ENCODE data around the gene CAPN9.

The CAPN9 gene

DNA sequence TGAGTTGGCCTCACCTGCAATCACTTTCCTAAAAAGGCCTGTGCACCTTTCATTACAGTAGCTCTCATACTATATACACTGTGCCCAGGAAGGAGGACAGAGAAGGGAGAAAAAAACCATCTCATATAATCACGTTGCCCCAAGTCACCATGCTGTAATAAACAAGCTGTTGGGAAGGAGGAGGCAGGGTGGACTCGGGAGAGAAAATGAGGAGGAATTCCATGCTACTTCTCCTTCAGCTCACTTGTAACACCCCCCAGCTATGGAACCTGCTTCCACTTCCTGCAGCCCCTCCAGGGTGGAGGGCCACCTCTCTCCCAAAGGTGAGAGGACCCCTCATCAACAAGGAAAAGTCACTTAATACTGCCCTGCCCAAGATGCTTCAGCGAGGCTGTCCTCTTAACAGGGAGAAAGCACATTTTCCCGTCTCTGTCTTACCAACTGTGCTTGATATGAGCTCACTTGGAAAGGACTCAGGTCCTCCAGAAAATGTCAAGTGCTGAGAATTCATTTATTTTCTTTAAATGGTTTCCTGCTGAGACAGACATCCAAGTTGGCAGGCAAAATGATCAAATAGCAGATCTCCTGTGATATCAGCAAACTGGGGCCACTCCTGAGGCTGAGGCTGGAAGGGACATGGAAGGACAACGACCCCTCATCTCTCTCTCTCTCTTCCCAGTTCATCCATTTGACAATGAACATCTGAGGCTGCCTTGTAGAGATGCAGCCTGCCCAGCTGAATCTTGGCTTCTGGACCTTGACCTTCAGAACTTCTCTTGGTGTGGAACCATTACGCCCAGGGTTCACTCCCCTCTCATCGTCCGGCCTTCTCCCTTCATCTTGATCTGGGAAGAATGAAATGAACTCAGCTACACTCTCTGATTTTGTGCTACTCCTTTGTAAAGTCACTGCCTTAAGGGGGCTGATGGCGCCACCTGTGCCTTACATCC is 54.0 kb downstream of the CAPN9 start:
- DNase-seq: no peak

DNA sequence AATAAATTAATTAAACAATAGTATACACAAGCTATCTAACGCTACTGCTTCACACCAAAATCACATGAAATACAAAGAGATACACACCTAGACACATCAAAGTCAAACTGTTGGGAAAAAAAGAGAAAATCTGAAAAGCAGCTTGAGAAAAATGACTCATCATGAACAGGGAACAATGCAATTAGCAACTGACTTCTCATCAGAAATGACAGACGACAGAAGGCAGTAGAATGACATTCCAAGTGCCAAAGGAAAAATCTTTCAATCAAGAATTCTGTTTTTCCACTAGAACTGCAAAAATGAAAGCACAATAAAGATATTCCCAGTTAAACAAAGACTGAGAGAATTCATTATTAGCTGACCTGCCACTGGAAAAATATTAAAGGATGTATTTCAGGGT is 57.2 kb downstream of the CAPN9 start:
- no peak for DNase-seq

DNA sequence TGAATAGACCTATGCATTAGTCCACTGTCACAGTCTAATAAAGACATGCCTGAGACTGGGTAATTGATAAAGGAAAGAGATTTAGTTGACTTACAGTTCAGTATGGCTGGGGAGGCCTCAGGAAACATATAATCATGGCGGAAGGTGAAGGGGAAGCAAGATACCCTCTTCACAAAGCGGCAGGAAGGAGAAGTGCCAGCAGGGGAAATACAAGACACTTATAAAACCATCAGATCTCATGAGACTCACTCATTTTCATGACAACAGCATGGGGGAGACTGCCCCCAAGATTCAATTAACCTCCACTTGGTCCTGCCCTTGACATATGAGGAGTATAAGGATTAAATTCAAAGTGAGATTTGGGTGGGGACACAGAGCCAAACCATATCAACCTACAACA is 59.4 kb downstream of the CAPN9 start:
- DNase-seq: no peak

DNA sequence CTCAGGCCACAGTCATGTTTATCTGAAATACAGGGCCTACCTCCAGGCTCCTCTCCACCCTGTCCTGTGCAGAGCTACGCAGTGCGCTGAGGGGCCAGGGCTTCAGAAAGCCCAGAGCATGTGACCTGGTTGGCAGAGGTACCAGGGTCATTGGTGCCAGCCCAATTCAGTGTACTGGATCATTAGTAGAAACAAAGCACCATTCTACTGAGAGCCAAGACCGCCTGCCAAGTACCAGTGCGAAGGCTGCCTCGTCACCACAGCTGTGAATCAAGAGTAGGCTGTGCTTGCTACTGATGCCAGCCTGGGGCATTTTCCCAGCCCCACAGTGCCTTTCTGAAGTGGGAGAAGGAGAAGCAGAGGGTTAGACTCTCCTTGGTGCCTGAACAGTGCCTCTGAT is 59.8 kb downstream of the CAPN9 start:
- no peak for DNase-seq

DNA sequence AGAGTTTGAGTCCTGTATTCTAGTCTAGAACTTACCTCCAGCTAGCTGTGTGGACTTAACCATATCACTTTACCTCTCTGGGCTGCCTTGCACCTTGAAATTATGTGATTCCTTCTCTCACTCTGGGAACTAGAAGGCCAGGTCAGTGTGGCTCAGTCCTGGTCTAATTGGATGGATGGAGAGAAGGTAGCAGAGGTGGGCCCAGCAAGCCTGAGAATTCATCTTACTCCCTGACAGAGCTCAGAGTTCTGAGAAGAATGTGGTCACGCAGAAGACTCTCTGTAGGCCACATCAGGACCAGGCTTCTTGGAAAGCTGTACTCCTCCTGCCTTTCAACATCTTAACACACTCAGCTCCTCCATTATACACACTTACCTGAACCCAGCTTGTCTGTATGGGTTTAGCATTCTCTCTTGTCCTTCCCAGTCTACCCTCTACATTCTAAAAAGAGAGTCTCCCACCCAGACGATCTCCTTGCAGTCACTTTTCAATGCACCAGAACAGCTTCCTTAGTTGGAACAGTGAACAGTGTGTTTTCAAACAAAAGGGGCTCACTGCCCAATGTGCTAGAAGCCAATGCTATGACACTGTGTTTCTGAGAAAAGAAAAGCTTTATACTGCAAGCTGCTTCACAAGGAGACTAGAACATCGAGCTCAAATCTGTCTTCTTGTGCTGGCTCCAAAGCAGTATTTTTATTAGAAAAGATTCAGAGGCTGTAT is 60.5 kb downstream of the CAPN9 start:
- DNase-seq: no peak

DNA sequence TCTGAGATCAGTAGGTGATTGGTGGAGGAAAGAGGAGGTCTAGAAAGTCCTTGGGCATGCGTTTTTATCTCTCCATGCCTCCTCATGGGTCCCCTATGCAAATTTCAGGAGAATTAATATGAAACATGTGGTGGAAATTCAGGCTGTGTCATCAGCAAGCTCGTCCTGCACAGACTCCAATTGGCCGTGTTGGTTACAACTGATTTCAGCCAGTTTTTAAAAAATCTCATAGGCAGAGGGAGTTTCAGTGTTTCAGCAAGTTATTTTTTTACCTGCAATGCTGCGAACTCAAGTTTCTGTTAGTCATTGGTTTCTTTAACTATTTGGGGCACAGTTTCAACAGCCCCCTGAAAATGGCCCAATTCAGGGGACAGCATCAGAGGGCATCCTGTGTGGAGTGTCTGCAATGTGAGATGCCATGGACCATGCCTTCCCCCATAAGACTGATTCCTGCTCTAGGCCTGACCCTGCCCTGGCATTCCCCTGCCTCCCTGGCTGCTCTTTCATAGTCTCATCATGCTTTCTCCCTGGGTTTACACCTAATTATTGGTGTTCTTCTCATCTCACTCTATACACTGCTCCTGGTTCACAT is 61.2 kb downstream of the CAPN9 start:
- DNase-seq: no peak

DNA sequence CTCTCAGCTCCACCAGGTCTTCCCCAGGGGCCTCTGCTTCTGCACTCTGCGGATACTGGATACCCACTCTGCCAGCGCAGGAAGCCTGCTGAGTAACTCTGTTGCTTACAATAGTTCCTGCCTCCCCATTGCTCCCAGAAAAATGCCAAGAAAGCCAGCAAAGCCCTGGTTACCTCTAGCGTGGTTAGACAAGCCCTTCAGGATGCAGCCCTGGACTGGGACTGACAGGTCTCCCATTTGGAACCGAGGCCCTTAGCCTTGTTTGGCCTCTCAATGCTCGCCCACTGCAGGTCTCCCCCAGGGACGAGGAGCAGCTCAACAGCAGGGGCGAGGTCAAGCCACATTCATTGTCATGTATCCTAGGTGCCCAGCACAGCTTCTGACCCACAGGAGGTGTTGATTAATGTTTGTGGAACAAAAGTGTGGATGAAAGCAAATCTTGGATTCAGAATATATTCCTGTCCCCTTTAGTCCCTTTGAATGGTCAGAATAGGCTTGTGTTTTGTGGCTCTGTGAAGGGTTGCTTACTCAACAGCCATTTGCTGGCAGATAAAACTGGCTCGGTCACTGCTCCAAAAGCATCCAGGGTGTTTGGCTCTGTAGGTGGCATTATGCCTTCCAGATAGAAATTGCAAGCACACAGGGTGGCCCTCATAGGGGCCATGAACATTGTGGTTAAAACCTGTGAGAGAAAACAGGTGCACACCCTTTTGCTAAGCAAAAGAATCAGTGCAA is 62.2 kb downstream of the CAPN9 start:
- DNase-seq: no peak

DNA sequence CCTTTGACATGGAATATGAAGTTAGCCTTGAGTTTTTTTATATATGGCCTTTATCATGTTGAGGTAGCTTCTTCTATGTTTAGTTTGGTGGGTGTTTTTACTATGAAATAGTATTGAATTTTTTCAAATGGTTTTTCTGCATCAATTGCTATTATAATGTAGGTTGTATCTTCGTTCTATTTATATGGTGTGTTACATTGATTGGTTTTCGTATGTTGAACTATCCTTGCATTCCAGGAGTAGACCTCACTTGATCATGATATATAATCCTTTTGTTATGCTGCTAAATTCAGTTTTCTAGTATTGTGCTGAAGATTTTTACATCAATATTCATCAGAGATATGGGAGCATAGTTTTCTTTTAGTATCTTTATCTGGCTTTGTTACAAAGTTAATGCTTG is 65.4 kb downstream of the CAPN9 start:
- DNase-seq: no peak

DNA sequence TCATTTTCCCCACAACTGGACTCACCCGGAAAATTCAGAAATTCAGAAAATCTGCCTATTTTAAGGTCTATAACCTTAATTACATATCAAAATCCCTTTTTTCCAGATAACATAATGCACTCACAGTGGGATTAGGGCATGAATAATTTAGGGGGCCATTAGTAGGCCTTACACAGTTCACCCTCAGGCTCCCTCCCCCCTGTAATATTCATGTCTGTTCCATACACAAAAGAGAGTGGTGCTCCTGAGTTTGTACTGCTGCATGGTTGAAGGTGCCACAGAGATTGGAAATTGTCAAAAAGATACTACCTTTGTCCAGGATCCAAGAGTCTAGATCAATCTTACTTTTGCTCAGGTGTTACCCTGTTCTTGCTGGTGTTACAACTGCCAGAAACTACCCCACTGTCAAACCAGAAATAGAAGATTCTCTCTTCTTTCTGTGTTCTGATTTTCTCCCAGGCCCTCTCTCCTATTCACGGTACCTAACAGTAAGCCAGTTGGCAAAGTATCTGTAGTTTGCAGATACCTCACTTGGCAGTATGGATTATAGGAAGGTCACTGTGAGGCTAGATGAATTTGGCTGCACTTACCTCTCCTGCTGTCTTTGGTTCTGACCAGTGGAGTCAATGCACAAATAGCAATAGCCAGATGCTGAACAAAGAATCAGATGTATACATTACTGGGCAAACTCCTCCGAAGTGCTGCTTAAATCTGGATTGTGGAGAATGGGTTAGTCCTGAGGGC is 67.9 kb downstream of the CAPN9 start:
- DNase-seq: no peak

DNA sequence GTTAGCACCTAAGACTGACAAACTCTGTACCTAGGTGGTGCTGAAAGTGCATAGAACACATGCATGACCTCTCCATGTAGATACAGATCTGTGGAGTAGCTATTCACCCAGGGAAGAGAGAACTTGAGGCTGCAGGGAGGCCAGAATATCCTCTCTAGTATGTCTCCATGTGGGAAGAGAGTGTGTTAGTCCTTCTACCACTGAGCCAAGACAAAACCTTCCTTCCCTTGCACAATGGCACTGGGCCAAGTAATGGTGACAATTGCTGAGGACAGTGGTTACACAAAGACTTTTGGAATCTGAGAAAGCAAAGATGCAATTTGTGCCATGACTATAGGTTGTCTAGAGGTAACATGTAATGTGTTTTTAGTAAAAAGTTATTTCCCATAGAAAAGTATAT is 68.8 kb downstream of the CAPN9 start:
- no peak for DNase-seq

DNA sequence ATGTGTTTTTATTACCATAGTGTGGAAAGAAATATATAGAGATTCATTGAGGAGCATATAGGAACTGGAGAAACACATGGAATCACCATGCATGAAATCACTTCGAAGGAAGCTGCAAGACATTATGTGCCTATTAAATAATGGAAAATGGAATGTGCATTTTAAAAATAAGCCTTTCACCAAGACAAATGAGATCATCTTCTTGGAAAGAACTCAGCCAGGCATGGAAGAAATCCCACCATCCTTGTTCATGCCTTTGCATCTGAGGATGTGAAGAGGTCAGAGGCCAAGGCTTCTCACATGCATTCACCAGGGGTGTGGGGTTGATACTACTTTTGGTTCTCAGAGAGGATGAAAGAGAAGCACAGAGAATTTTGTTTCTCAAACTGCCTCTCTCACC is 71.2 kb downstream of the CAPN9 start:
- no peak for DNase-seq

DNA sequence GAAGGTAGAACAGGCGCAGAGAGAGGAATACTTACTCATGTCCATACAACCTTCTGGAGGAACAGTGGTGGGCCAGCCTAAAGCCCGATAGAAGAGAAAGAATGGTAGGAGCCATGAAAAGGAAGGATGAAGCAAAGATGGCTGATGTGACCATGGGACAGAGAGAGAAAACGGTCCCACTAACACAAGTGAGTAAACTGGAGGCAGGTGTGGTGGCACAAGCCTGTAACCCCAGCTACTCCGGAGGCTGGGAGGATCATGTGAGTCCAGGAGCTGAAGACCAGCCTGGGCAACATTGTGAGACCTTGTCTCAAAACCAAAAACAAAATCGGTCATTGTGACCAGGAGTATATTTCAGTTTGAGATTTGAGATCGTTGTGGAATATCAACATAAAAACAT is 71.7 kb downstream of the CAPN9 start:
- no peak for DNase-seq

DNA sequence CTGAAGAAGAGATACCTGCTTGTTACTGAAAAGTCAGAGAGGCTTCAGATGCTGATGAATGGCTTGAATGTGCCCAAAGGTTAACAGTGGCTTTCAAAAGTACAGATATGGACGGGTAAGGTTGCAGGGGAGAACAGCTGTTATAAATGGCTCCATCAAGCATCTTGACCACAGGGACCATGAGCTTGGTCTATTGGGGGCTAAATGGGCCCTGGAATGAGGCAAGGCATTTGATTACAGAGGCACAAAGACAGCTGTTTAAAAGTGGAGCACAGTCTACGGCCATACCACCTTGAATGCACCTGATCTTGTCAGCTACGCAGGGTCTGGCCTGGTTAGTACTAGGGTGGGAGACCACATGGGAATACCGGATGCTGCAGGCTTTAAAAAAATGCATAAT is 72.8 kb downstream of the CAPN9 start:
- DNase-seq: no peak

DNA sequence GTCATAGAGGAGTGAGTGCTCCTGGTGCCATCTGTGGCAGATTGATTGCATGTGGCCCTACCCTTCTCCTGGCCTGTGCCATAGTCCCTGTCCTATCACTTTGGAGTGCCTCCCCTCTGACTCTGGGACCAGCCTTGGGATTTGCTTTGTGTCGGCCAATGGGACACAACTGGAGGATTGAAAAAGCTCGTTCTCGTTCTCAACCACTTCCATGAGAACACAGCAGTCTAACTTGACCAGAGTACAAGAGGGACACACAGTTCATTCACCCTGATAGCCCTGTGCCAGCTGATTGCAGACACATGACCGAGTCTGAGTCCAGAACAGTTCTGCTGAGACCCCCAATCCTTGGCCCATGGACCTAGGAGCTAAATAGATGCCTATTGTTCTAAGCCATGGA is 73.4 kb downstream of the CAPN9 start:
- DNase-seq: no peak

DNA sequence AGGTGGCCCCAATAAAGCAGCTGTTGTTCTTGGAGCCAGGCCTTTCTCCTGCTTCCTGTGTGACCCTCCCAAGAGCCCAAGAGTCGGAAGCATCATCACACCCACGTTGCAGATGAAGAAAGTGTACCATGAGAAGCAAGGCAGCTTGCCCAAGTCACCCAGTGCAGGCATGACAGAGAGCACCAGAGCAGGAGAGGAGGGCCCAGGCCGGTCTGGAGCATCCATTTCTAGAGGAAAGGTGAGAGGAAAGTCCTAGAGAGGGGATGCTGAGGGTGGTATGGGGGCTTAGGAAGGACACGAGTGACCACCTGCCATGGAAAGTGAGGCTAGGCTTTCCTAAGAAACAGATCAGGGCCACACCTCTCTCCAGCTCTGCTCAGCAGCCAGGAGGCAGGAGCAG is 74.2 kb downstream of the CAPN9 start:
- no peak for DNase-seq

DNA sequence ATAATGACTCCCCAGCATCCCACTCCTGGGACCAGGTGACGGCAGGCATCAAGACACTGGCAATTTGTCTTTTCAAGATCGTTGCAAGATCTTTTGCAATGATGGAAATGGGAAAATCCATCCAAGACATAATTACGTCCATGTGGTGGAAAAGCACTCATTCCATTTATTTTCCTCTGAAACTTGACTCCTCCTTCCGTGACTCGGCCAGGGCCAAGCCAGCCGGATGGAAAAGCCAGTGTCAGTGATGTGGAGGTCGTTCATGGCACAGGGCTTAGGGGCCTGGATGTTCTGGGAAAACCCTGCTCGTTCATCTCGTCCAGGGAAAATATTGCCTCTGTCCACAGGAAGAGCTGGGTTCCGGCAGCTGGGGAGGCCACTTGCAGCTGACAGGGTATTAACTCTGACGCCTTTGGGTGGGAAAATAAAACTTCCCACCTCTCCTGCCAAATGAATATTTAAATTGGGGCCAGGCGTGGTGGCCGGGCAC is 74.9 kb downstream of the CAPN9 start:
- DNase-seq: no peak

DNA sequence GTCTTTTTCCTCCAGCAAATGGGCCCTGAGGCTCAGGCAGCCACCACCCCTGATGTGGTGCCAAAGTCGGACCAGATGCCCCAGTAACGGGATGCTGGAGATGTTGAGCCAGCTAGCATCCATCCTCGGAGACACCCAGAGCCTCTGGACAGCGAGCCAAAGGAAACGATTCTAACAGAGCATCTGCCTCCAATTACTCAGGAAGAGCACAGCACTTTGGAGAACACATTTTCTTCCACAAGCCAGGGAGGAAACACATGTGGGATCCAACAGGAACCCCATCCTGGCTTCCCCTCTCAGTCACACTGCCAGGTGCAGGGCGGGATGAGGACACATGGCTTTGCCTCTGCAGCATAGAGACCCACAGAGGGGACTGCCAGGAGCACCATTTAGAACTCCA is 76.2 kb downstream of the CAPN9 start:
- DNase-seq: no peak

DNA sequence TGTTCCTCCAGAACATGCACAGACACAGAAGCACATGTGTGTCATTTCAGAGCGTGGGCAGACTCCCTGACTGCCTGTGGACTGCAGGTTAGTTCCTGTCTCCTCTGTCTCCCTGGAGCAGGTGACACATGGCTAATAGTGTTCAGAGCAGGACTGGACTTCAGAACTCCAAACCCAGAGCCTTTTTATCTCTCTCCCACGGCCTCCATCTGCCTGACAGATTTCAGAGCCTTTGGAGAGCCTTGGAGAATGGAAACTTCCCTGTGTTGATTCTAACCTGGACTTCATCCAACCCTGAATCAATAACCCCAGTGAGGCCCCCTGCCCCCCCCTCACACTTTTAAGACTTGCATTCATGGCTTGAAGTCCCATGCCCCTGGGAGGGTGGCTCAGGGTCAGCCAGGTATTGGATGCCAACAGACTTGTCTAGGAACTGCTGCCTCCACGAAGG is 76.8 kb downstream of the CAPN9 start:
- DNase-seq: no peak

DNA sequence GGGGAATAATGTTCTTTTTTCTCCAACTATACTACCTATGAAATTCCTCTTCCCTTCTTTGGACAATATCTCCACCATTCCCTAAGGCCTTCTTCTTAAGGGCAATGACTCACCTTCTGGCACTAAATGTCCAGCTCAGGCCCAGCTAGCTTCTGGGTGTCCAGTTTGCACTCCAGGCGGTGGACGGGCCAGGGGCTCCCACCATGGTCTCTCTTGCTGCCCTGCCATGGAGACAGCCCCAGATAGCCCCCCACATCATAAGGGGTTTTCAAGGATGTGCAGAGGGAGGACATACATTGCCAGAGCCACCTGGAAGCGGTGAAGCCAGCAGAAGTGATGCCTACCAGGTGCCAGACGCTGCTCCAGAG is 77.3 kb downstream of the CAPN9 start:
- DNase-seq: no peak

DNA sequence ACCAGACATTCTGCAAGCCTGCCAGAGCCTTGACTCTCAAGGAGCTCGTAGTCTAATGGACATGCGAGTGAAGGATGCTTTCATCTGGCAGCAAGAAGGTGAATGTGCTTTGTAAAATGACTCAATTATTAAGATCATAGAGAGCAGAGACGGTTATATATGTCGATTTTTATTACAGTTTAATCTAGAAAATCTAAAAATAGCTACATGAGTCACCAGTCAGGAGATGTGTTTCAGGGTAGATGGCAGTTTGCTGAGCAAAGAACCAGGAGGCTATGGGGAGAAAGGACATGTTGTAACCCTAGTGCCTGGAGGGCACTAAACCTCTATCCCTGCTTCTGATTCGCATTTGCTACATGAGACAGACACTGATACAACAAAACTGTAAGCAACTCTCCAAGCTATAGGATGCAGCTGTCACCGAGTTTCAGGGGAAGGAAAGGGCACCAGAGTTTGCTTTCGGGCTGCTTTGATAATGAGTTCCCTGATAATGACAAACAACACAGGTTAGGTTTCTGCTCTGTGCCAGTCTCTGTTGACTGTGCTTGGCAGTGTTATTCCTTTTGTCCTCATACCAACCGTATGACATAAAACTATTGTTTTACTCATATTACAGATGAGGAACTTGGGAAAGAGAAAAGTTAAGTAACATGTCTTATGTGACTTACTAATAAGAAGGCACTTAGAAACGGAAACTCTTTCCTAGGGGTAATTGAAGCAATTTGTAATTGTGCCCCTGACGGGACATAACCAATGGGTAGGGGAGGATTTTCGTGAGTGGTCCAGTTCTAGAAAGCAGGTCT is 77.9 kb downstream of the CAPN9 start:
- DNase-seq: no peak

DNA sequence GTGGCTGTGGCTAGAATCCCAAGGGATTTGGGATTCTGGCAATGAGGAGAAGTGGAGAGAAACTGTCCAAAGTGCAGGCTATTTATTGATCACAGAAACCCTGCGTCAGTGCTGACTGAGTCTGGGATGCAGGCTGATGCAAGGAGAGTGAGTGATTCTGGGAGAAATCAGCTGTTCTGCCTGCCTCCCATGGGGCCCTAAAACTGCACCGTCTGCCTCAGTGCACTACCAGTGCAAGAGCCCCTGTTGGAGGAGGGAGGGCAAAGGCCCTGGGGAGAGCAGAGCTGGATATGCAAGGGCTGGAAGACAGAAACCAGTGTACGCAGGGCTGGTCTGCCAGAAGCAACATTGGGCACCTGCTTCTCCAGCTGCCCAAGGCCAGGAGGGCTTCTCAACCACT is 78.6 kb downstream of the CAPN9 start:
- no peak for DNase-seq
